ENCODE measurements around the gene RGL4. TPM values are rescaled to one million over a fixed set of nuclear protein-coding genes. Genes with fewer than 3 reads are reported as not detected.

The RGL4 gene
- total and polyA plus RNA-seq, 7 donors, result 0.04 to 0.40 (median 0.18) TPM; not detected in 3

DNA sequence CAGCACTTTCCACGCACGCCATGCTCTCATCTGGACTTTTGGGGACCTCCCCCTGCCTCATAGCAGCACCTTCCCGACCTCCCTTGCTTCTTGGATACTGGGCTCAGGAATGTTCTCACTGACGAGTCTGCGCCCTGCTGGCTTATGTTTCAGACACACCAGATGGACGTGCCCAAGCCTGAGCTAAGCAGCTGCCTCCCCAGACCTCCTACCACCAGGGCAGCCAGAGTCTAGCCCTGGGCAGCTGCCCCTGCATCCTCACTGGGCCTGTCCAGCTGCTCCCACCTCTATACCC is 13.2 kb upstream of the RGL4 start:
- WGBS, 3 donors, result 40 to 55% (median 44%) methylated on average over 6 of the region's 6 CpGs
- Histone ChIP-seq H3K4me3 (no peak overlapping the region), H3K27ac (no peak overlapping the region), H3K36me3 (ENCODE audit: insufficient read depth in 1 of 2, low read depth in 1 of 2) (peaks cover 0 to 7% of the 10 kb centered on the region in 2 donors), H3K9me3 (no peaks in the 10 kb centered on the region), H3K27me3 (ENCODE audit: insufficient read depth in 3 of 3, low read length in 2 of 3) (no peaks in the 10 kb centered on the region), H3K4me1 (peaks cover 20% of the 10 kb centered on the region)
- intact Hi-C loops (cut with DNase I), result loop anchor here in 1 of 2 donors (5.0 kb wide), 1 partner anchor 70 kb away; no protein-coding TSS in a partner anchor
- TF ChIP-seq, protein P1, sequence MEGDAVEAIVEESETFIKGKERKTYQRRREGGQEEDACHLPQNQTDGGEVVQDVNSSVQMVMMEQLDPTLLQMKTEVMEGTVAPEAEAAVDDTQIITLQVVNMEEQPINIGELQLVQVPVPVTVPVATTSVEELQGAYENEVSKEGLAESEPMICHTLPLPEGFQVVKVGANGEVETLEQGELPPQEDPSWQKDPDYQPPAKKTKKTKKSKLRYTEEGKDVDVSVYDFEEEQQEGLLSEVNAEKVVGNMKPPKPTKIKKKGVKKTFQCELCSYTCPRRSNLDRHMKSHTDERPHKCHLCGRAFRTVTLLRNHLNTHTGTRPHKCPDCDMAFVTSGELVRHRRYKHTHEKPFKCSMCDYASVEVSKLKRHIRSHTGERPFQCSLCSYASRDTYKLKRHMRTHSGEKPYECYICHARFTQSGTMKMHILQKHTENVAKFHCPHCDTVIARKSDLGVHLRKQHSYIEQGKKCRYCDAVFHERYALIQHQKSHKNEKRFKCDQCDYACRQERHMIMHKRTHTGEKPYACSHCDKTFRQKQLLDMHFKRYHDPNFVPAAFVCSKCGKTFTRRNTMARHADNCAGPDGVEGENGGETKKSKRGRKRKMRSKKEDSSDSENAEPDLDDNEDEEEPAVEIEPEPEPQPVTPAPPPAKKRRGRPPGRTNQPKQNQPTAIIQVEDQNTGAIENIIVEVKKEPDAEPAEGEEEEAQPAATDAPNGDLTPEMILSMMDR (IDR thresholded peaks at IDR 0.05), result no peak
- peak; percentile 33 to 72 (median 56) for ATAC-seq
- DNase-seq, result no peak

DNA sequence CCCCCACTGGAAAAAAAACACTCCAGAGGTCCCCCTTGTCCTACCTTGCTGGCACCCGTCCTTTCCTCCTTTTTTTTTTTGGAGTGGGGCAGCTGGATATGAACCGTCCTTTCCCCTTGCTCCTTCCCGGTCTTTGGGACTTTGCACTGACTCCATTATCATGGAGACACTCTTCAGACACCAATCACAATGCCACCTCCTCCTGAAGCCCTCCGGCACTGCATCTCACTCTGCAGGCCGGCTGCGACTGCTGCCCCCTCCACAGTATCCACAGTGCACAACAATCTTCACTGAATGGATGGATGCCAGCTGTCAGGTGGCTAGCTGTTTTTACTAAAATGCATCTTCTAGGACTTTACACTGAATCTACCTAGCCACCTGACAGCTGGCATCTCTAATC is 12.7 kb upstream of the RGL4 start:
- H3K4me3 ChIP-seq, result no peak overlapping the region
- ATAC-seq, result no peak
- H3K4me1 ChIP-seq, result peaks cover 25% of the 10 kb centered on the region
- no peaks in the 10 kb centered on the region for H3K9me3 ChIP-seq
- TF ChIP-seq, protein P1 (IDR thresholded peaks at IDR 0.05), result no peak
- H3K27ac ChIP-seq, result no peak overlapping the region
- intact Hi-C loops (cut with DNase I), result loop anchor here in 1 of 2 donors (5.0 kb wide), 1 partner anchor 69 kb away; no protein-coding TSS in a partner anchor
- H3K27me3 ChIP-seq (ENCODE audit: insufficient read depth in 3 of 3, low read length in 2 of 3), result no peaks in the 10 kb centered on the region
- WGBS, 3 donors, result 82 to 91% (median 84%) methylated on average over 6 of the region's 6 CpGs
- DNase-seq, result no peak
- H3K36me3 ChIP-seq (ENCODE audit: insufficient read depth in 1 of 2, low read depth in 1 of 2), result peaks cover 0 to 7% of the 10 kb centered on the region in 2 donors

DNA sequence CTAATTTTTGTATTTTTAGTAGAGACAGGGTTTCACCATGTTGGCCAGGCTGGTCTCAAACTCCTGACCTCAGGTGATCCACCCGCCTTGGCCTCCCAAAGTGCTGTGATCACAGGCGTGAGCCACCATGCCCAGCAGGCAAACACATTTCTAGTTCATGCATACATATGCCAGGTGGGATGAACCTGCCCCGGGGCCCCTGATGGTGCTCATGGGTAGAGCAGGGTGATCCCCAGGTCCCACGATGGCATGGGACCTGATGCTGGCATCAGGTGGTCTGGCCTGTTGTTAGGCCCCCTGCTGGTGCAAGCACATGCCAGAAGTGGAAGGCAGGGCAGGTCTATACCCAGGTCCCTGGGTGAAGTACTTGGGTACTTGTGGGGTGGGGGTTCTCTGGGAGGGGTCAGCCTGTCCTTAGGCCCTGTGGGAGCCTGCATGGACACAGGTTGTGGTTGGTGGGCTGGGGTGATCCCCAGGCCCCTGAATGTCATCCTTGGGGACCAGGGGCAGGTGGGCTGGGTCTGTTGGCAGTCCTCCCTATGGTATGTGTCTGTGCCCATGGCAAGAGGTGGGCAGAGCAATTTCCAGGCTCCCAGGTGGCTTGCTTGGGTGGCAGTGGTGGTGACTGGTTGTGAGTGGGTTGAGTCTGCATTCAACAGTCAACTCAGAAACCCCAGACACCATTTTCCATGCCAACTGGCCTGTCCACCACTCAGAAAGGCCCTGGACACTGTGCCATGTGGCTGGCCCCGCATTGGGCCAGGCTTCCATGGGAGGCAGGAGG is 9.6 kb upstream of the RGL4 start:
- peaks cover 0 to 7% of the 10 kb centered on the region in 2 donors for H3K36me3 ChIP-seq (ENCODE audit: insufficient read depth in 1 of 2, low read depth in 1 of 2)
- no peaks in the 10 kb centered on the region for H3K9me3 ChIP-seq
- TF ChIP-seq, protein P1 (IDR thresholded peaks at IDR 0.05), result no peak
- no peak for ATAC-seq
- peaks cover 40% of the 10 kb centered on the region for H3K4me1 ChIP-seq
- no peaks in the 10 kb centered on the region for H3K27me3 ChIP-seq (ENCODE audit: insufficient read depth in 3 of 3, low read length in 2 of 3)
- H3K4me3 ChIP-seq, result no peak overlapping the region
- intact Hi-C loops (cut with DNase I), result loop anchor here in 1 of 2 donors (5.0 kb wide), 1 partner anchor 36 kb away; no protein-coding TSS in a partner anchor
- 88 to 91% (median 91%) methylated on average over 5 of the region's 5 CpGs for WGBS, 3 donors
- peak overlapping the region; percentile 76 for H3K27ac ChIP-seq
- no peak for DNase-seq

DNA sequence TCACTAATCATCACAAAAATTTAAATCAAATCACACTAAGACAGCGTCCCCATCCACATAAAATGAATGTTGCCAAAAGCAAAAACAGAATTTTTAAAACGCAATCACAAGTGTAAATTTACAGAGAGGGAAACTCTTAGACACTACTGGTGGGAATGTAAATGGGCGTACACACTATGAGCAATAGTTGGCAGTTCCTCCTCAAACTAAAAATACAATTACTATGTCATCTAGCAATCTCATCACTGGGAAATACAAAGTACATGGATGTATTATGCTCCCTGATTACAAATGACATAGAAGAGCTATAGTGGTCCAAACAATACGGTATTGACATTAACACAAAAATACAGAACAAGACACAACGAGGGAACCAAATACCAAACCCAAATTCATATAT is 8.7 kb upstream of the RGL4 start:
- peaks cover 0 to 7% of the 10 kb centered on the region in 2 donors for H3K36me3 ChIP-seq (ENCODE audit: insufficient read depth in 1 of 2, low read depth in 1 of 2)
- WGBS, 3 donors, result 47 to 71% (median 54%) methylated on average over 5 of the region's 5 CpGs
- DNase-seq (no peak), ATAC-seq (peak; percentile 28 to 54 (median 44))
- H3K27ac ChIP-seq, result peak overlapping the region; percentile 76
- TF ChIP-seq, protein P1 (IDR thresholded peaks at IDR 0.05), result no peak
- peaks cover 45% of the 10 kb centered on the region for H3K4me1 ChIP-seq
- intact Hi-C loops (cut with DNase I), result loop anchor here in 1 of 2 donors (5.0 kb wide), 1 partner anchor 35 kb away; no protein-coding TSS in a partner anchor
- no peak overlapping the region for H3K4me3 ChIP-seq
- H3K9me3 ChIP-seq, result no peaks in the 10 kb centered on the region
- no peaks in the 10 kb centered on the region for H3K27me3 ChIP-seq (ENCODE audit: insufficient read depth in 3 of 3, low read length in 2 of 3)
